ENCODE measurements around the gene CTNNBL1. TPM values are rescaled to one million over a fixed set of nuclear protein-coding genes. Genes with fewer than 3 reads are reported as not detected.
"Not testable (repeated sequence)": the region's sequence is repeated elsewhere in the genome, so short reads cannot be mapped to it uniquely, and the experiment has no call there.

CTNNBL1 gene
- total and polyA plus RNA-seq, 8 donors = 36.0 to 63.6 (median 50.1) TPM

DNA sequence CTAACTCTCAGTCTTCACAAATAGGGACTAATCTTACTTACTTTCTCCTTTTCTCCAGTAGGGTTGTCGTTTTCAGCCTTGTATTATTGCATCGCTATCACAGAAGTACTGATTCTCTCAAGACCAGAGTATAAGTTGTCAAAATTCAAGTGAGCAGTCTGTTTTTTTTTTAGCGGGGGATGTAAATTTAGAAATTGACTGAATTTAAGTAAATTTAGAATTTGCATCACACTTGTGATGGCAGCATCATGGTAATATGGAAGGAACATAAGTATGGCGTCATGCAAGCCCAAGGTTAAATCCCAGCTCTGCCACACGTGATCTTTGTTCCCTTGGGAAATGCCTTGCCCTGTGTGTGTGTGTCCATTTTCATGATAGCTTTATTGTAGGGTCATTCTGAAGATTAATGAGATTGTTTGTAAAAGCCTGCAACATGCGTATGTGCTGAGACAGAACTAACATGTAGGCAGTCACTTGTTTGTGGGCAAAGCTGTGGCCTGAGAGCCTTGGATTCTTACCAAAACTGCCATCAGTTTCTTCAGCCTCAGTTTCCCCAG, 156.3 kb downstream of the CTNNBL1 start:
- Histone ChIP-seq H3K36me3 (peaks cover 0 to 66% of the 10 kb centered on the region in 2 donors), H3K9me3 (no peaks in the 10 kb centered on the region), H3K4me3 (no peak overlapping the region), H3K27ac (no peak overlapping the region), H3K27me3 (no peaks in the 10 kb centered on the region), H3K4me1 (no peaks in the 10 kb centered on the region)
- no peak for ATAC-seq
- no peak for DNase-seq
- intact Hi-C loops (cut with DNase I) = no loop called here
- TF ChIP-seq, protein P1, sequence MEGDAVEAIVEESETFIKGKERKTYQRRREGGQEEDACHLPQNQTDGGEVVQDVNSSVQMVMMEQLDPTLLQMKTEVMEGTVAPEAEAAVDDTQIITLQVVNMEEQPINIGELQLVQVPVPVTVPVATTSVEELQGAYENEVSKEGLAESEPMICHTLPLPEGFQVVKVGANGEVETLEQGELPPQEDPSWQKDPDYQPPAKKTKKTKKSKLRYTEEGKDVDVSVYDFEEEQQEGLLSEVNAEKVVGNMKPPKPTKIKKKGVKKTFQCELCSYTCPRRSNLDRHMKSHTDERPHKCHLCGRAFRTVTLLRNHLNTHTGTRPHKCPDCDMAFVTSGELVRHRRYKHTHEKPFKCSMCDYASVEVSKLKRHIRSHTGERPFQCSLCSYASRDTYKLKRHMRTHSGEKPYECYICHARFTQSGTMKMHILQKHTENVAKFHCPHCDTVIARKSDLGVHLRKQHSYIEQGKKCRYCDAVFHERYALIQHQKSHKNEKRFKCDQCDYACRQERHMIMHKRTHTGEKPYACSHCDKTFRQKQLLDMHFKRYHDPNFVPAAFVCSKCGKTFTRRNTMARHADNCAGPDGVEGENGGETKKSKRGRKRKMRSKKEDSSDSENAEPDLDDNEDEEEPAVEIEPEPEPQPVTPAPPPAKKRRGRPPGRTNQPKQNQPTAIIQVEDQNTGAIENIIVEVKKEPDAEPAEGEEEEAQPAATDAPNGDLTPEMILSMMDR (IDR thresholded peaks at IDR 0.05) = no peak

DNA sequence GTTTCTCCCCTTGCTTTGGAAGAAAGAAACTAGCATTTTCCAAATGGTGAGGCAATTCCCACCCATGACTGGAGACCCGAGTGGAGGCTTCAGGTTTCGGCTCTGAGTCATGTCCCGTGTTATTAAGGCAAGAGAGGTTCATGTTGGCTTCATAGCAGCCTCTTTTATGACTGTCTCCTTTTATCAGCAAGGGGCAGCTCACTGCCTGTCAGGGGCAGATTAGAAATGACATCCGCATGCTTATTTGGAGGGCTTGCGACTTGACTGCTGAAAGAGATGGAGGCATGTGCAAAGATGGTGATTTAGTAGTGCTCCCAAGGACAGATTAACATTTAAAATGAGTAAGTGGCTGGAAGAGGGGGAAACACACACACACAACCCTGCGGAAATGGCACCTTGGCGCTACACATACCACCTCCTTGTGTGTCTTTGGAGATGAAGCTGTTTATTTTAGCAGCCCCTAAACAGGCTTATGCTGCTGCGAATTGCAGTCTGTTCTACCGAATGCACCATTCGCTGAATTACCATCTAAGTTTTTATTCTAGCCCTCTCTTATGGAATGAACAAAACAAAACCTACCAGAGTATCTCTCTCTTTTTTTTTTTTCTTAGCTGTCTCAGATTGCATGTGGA, 157.0 kb downstream of the CTNNBL1 start:
- H3K9me3 ChIP-seq = no peaks in the 10 kb centered on the region
- H3K4me3 ChIP-seq = no peak overlapping the region
- no peaks in the 10 kb centered on the region for H3K27me3 ChIP-seq
- TF ChIP-seq, protein P1 (IDR thresholded peaks at IDR 0.05) = no peak
- H3K36me3 ChIP-seq = peaks cover 0 to 59% of the 10 kb centered on the region in 2 donors
- no peak overlapping the region for H3K27ac ChIP-seq
- intact Hi-C loops (cut with DNase I) = no loop called here
- no peak for DNase-seq
- ATAC-seq = no peak
- no peaks in the 10 kb centered on the region for H3K4me1 ChIP-seq

DNA sequence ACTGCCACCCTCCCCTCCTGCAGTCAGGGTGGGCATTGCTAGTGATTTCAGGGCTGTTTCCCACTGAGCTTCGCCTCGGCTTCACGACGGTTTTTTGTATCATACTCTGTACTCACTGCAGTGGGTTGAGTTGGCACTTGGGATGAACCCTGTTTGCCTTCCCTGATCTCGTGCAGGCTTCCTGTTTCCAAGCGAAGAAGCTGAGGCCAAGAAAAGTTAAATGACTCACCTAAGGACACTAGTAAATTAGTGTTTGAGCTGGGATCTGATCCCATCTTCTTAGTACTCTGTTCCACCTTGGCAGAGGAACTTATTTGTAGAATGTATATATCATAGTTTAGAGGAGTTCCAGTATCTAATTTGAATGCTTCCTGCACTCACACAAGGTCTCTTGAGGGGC, 158.8 kb downstream of the CTNNBL1 start:
- Histone ChIP-seq H3K27ac (no peak overlapping the region), H3K9me3 (no peaks in the 10 kb centered on the region), H3K4me3 (no peak overlapping the region), H3K36me3 (peaks cover 0 to 53% of the 10 kb centered on the region in 2 donors), H3K27me3 (no peaks in the 10 kb centered on the region), H3K4me1 (no peaks in the 10 kb centered on the region)
- DNase-seq (no peak), ATAC-seq (no peak)
- intact Hi-C loops (cut with DNase I) = no loop called here
- TF ChIP-seq, protein P1 (IDR thresholded peaks at IDR 0.05) = no peak

DNA sequence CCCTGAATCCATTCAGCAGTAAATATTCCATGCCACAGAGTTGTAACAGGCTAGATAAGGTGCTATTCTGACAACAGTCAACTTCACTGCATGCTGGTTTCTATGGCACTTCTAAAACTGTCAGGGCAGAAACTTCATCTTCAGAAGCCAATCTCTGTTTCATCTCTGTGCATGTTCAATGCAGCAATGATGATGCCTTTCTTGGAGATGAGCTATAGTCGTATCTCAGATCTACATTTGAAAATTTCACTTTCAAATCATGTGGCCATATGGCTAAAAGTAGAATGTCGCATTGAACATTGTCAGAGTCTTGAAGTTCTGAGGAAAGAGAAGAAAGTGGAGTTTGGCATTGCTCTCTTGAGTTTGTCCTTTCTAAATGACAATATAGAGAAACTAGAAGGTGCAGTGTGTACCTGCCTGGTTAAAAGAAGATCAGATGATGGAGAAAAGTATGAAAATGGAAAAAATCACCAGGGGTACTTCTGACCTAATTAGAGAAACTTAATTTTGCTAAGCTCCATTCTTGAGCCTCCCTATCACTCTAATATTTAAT, 160.1 kb downstream of the CTNNBL1 start:
- ATAC-seq = no peak
- H3K4me1 ChIP-seq = no peaks in the 10 kb centered on the region
- intact Hi-C loops (cut with DNase I) = no loop called here
- TF ChIP-seq, protein P1 (IDR thresholded peaks at IDR 0.05) = no peak
- no peak for DNase-seq
- no peak overlapping the region for H3K27ac ChIP-seq
- H3K27me3 ChIP-seq = no peaks in the 10 kb centered on the region
- no peaks in the 10 kb centered on the region for H3K9me3 ChIP-seq
- H3K4me3 ChIP-seq = no peak overlapping the region
- peaks cover 0 to 50% of the 10 kb centered on the region in 2 donors for H3K36me3 ChIP-seq

DNA sequence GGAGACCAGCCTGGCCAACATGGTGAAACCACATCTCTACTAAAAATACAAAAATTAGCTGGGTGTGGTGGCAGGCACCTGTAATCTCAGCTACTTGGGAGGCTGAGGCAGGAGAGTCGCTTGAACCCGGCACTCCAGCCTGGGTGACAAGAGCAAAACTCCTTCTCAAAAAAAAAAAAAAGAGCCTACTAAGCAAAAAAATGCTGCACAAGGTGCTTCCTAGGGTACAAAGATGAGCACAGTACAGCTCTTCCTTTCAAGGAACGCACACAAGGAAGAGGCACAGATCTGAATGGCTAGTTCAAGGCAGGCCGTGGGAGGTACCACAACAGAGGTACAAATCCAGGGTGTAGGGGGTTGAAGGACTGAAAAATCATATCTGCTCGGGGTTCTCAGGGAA, 162.2 kb downstream of the CTNNBL1 start:
- H3K27me3 ChIP-seq; intact Hi-C loops (cut with DNase I); H3K9me3 ChIP-seq; H3K4me3 ChIP-seq; H3K27ac ChIP-seq; ATAC-seq; DNase-seq; H3K4me1 ChIP-seq: not testable (repeated sequence)
- peaks cover 0 to 54% of the 10 kb centered on the region in 2 donors for H3K36me3 ChIP-seq

All from left lung (tissue), 10 donors.